HG03571 (cell line): ENCODE measurements around the gene GPC5.
"Not testable (repeated sequence)": the region's sequence is repeated elsewhere in the genome, so short reads cannot be mapped to it uniquely, and the experiment has no call there.

Experiments
- ATAC-seq: cut with Tn5 transposase; IDR thresholded peaks from one replicate; pipeline ENCODE4 v1.9.1; 2021; ENCODE audit not compliant: unreplicated experiment

GPC5 gene

GRCh38 chr13:92510416-92510815, 1112.0 kb downstream of the GPC5 start:
- ATAC-seq: no peak

GRCh38 chr13:92512852-92513251, 1114.4 kb downstream of the GPC5 start:
- ATAC-seq: no peak

DNA sequence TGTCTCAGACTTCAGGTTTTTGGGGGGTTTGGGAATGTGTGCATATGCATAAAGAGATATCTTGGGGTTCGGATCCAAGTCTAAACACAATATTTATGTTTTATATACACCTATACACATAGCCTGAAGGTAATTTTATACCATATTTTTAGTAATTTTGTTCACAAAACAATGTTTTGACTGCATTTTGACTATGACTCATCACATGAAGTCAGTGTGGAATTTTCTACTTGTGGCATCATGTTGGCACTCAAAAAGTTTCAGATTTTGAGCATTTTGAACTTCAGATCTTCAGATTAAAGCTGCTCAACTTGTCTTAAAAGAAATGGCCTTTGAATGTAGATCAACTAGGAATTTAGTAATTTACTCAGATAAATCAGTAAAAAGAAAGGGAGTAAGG, 1115.3 kb downstream of the GPC5 start:
- no peak for ATAC-seq

GRCh38 chr13:92514420-92515125, 1116.2 kb downstream of the GPC5 start:
- no peak for ATAC-seq

DNA sequence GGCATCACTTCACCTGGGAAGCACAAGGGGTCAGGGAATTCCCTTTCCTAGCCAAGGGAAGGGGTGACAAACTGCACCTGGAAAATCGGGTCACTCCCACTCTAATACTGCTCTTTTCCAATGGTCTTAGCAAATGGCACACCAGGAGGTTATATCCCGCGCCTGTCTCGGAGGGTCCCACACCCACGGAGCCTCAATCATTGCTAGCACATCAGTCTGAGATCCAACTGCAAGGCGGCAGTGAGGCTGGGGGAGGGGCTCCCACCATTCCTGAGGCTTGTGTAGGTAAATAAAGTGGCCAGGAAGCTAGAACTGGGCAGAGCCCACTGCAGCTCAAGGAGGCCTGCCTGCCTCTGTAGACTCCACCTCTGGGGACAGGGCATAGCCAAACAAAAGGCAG, 1118.5 kb downstream of the GPC5 start:
- ATAC-seq: not testable (repeated sequence)

DNA sequence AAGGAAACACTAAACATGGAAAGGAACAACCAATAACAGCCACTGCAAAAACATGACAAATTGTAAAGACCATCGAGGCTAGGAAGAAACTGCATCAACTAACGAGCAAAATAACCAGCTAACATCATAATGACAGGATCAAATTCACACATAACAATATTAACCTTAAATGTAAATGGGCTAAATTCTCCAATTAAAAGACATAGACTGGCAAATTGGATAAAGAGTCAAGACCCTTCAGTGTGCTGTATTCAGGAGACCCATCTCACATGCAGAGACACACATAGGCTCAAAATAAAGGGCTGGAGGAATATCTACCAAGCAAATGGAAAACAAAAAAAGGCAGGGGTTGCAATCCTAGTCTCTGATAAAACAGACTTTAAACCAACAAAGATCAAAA, 1120.2 kb downstream of the GPC5 start:
- ATAC-seq: not testable (repeated sequence)

DNA sequence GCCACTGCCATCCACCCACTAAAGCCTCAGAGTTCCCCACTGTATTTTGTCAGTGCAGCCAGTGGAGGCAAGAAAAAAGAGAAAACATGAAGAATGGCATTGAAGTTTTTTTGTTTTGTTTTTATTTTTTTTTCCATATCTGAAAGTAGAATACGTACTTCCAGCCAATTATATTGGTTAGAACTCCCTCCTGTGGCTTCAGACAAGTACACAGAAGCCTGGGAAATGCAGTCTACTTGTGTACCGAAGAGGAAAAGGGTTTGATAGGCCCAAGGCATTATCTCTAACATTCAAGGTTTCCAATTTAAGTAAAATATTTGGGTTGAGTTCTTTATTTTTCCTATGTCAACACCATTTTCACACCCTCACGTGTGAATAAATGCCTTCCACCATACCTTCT, 1131.9 kb downstream of the GPC5 start:
- ATAC-seq: no peak

GRCh38 chr13:92535222-92536006, 1137.0 kb downstream of the GPC5 start:
- no peak for ATAC-seq

DNA sequence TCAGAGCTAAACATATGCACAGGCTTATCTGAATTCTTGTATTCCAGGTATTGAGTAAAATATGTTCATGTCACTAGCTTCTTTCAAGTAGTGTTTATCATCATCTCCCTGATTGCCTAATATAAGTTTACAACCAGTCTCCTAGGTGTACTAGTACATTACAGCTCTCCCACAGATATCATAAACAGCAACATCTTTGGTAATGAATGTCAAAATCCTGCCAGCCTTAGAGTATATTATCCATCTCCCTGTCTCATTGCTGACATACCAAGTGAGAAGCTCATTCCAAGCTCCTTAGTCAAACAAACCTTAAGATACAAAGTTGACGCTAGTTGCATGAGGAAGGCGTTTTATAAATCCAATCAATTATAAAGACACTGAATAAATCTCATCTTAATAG, 1139.0 kb downstream of the GPC5 start:
- ATAC-seq: no peak

GRCh38 chr13:92538164-92538563, 1139.7 kb downstream of the GPC5 start:
- no peak for ATAC-seq

- not testable (repeated sequence) for ATAC-seq
Measured at GRCh38 chr13:92539148-92539547, 1140.7 kb downstream of the GPC5 start.

DNA sequence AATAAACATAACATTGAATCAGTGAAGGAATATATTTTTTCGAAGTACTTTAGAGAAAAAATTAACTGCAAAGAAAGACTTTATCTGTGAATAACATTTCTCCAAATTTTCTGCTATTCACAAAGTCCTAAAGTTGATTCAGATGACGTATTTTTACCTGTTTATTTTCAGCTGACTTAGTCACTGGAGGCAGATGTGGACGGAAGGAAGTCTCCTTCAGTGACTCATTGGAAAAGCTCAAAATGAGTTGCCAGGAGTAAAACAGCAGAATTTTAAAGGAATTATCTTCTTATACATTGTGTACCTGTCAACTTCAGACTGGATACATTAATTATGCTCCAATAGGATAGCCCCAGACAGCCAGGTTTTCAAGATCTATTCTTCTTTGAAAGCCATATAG, 1148.8 kb downstream of the GPC5 start:
- no peak for ATAC-seq

- ATAC-seq: no peak
Measured at GRCh38 chr13:92549276-92549675, 1150.9 kb downstream of the GPC5 start.

GRCh38 chr13:92553470-92554114, 1155.2 kb downstream of the GPC5 start:
- no peak for ATAC-seq

DNA sequence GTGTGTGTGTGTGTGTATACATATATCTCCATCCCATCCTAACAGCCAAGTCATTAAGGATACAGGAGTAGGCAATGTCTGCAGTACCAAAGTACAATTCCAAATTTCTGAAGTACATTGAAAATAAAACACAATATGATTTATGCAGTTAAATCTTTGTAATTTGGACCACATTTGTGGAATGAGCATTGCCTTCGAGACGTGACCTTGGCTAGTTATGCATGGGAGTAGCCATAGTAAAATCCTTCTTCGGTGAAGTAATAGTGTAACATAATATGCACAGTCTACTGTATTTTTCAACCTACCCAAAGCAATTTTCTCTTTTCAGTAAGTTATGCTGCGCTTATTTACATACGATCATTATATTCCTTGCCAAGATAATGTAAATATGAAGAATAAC, 1162.5 kb downstream of the GPC5 start:
- no peak for ATAC-seq

GRCh38 chr13:92564942-92565341, 1166.5 kb downstream of the GPC5 start:
- no peak for ATAC-seq

DNA sequence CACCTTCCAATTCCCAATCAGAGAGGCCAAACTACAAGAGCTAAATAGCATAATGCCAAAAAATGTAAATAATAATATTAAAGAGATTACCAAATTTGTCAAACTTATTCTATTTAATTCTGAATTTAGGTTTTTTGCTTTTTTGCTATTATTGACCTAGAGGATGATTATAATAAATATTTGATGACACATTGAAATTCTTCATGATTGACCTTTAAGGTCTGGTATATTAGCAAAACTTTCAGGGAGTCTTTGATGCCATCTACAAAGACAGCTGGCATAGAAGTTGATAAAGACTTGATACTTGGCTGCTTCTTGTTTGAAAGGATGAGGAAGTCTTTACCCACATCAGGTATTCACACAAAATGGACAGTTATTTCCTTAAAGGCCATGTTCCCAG, 1168.3 kb downstream of the GPC5 start:
- no peak for ATAC-seq

GRCh38 chr13:92572190-92572589, 1173.8 kb downstream of the GPC5 start:
- ATAC-seq: no peak

- ATAC-seq: no peak
Measured at GRCh38 chr13:92573467-92574057, 1175.1 kb downstream of the GPC5 start.

DNA sequence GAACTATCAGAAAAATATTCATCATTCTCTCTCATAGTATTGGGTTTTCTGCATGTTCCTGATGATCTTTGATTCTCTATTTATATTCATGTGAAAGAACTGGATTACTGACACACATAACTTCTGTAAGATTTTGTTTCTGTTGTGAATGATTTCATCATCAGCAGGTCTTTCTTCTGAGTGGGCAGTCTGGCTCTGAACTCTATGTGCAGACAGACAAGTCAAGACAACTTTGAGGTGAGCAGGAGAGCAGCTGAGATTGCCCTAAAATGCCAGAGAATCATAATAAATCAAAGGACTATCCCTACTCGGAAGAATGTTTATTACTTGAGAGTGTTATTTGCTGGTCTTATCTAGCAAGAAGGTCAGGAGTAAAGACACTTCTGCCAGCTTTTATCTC, 1176.1 kb downstream of the GPC5 start:
- no peak for ATAC-seq

DNA sequence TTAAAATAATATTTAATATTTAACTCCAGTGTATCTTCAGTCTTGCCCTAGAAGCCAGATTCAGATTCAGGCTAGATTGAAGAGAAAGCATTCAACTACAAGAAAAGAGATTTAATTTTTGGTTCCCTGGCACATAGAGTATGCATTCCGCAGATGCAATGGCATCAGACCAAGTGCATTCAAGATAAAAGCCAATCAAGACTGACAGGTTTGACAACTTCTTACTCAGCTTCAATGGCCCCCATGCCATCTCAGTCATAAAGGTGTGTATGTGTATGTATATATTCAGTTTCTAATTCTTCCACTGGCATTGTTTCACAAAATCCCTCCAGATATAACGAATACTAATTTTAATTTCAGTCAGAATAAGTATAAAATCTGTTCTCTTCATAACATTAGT, 1177.4 kb downstream of the GPC5 start:
- ATAC-seq: no peak

- ATAC-seq: no peak
Measured at GRCh38 chr13:92578358-92578757, 1179.9 kb downstream of the GPC5 start.
